OCI-LY1 (cell line): ENCODE results near the gene ALDH5A1.

ENCODE experiments used
- H2AFZ ChIP-seq: fragments of 200-600 bp; sonication (generic), shearing (Covaris generic); 2 replicates; pipeline ENCODE4 v1.6.0; 2014; ENCODE audit warnings: antibody characterized with exemption, mild to moderate bottlenecking, low read length
- H3F3A ChIP-seq: fragments of 200-600 bp; sonication (generic), shearing (Covaris generic); 2 replicates; pipeline ENCODE4 v1.6.0; 2014; ENCODE audit warnings: mild to moderate bottlenecking, antibody characterized with exemption, low read length, moderate library complexity; ENCODE audit not compliant: insufficient read depth
- H3K27ac ChIP-seq: fragments of 200-600 bp; sonication (generic); 2 replicates; pipeline ENCODE4 v1.5.1; 2014; ENCODE audit warnings: low read length, mixed run types, mild to moderate bottlenecking, low read depth; ENCODE audit not compliant: poor library complexity, severe bottlenecking
- H3K27me3 ChIP-seq: fragments of 200-600 bp; sonication (generic); 2 replicates; pipeline ENCODE4 v1.6.0; 2014; ENCODE audit warnings: antibody characterized with exemption, mild to moderate bottlenecking, low read length, moderate library complexity; ENCODE audit not compliant: insufficient read depth
- H3K36me3 ChIP-seq: fragments of 200-600 bp; sonication (generic); 2 replicates; pipeline ENCODE4 v1.6.1; 2014; ENCODE audit warnings: mild to moderate bottlenecking, antibody characterized with exemption, low read length, moderate library complexity, mixed read lengths; ENCODE audit not compliant: insufficient read depth
- H3K4me1 ChIP-seq: fragments of 200-600 bp; sonication (generic); 2 replicates; pipeline ENCODE4 v1.5.1; 2014; ENCODE audit warnings: mild to moderate bottlenecking, low read length, moderate library complexity; ENCODE audit not compliant: insufficient read depth, severe bottlenecking
- H3K4me2 ChIP-seq: fragments of 200-600 bp; sonication (generic), shearing (Covaris generic); 2 replicates; pipeline ENCODE4 v1.6.1; 2014; ENCODE audit warnings: low read length
- H3K4me3 ChIP-seq: fragments of 200-600 bp; sonication (generic); 2 replicates; pipeline ENCODE4 v1.5.1; 2014; ENCODE audit warnings: low read length, low read depth, mild to moderate bottlenecking, mixed read lengths; ENCODE audit not compliant: poor library complexity, severe bottlenecking
- H3K79me2 ChIP-seq: fragments of 200-600 bp; shearing (Covaris generic); 2 replicates; pipeline ENCODE4 v1.6.1; 2016; ENCODE audit warnings: mixed run types, low read length, mixed read lengths; ENCODE audit not compliant: insufficient read depth
- H3K9ac ChIP-seq: fragments of 200-600 bp; sonication (generic), shearing (Covaris generic); 2 replicates; pipeline ENCODE4 v1.6.1; 2014; ENCODE audit warnings: mild to moderate bottlenecking, low read length, mixed read lengths
- H3K9me2 ChIP-seq: fragments of 200-600 bp; sonication (generic), shearing (Covaris generic); 2 replicates; pipeline ENCODE4 v1.6.1; 2014; ENCODE audit warnings: low read depth, mild to moderate bottlenecking, low read length, mixed read lengths
- H3K9me3 ChIP-seq: fragments of 200-600 bp; shearing (Covaris generic); 2 replicates; pipeline ENCODE4 v1.6.1; 2014; ENCODE audit warnings: low read length, mixed read lengths
- H4K20me1 ChIP-seq: fragments of 200-600 bp; sonication (generic), shearing (Covaris generic); 2 replicates; pipeline ENCODE4 v1.6.0; 2016; ENCODE audit warnings: mild to moderate bottlenecking, low read length; ENCODE audit not compliant: insufficient read depth
- CTCF ChIP-seq: fragments of 200-600 bp; sonication (generic), shearing (Covaris generic); IDR thresholded peaks from 2 replicates; pipeline ENCODE4 v1.5.1; 2017; ENCODE audit warnings: mild to moderate bottlenecking, antibody characterized with exemption, low read length, moderate library complexity, mixed read lengths
- EZH2 ChIP-seq: fragments of 200-600 bp; sonication (generic), shearing (Covaris generic); IDR thresholded peaks from 2 replicates; pipeline ENCODE4 v1.8.0; 2017; ENCODE audit warnings: borderline replicate concordance, mixed run types, mild to moderate bottlenecking, antibody characterized with exemption, low read length, moderate library complexity, mixed read lengths

Gene ALDH5A1

GRCh38 chr6:24529985-24530384 lies 35.2 kb downstream of the ALDH5A1 start:
- no peak overlapping the region for H3K4me3 ChIP-seq
- H4K20me1 ChIP-seq: no peaks in the 10 kb centered on the region
- no peak overlapping the region for H2AFZ ChIP-seq
- no peak overlapping the region for H3K9ac ChIP-seq
- peaks cover 84% of the 10 kb centered on the region for H3K36me3 ChIP-seq
- TF ChIP-seq CTCF (no peak), EZH2 (no peak)
- no peaks in the 10 kb centered on the region for H3K9me3 ChIP-seq
- H3K9me2 ChIP-seq: no peaks in the 10 kb centered on the region
- H3K4me1 ChIP-seq: peaks cover 16% of the 10 kb centered on the region
- H3K27ac ChIP-seq: no peak overlapping the region
- no peaks in the 10 kb centered on the region for H3K27me3 ChIP-seq
- no peak overlapping the region for H3K4me2 ChIP-seq
- no peaks in the 10 kb centered on the region for H3F3A ChIP-seq
- peaks cover 11% of the 10 kb centered on the region for H3K79me2 ChIP-seq

- H4K20me1 ChIP-seq: no peaks in the 10 kb centered on the region
- no peaks in the 10 kb centered on the region for H3F3A ChIP-seq
- H3K27me3 ChIP-seq: no peaks in the 10 kb centered on the region
- no peaks in the 10 kb centered on the region for H3K9me2 ChIP-seq
- H3K9me3 ChIP-seq: no peaks in the 10 kb centered on the region
- H3K4me2 ChIP-seq: no peak overlapping the region
- H3K4me3 ChIP-seq: no peak overlapping the region
- H3K9ac ChIP-seq: no peak overlapping the region
- TF ChIP-seq CTCF (no peak), EZH2 (no peak)
- peaks cover 94% of the 10 kb centered on the region for H3K36me3 ChIP-seq
- no peaks in the 10 kb centered on the region for H3K79me2 ChIP-seq
- H2AFZ ChIP-seq: no peak overlapping the region
- H3K4me1 ChIP-seq: no peaks in the 10 kb centered on the region
- no peak overlapping the region for H3K27ac ChIP-seq
Observed at GRCh38 chr6:24534329-24534728, 39.6 kb downstream of the ALDH5A1 start.

- no peak overlapping the region for H2AFZ ChIP-seq
- H3K27me3 ChIP-seq: no peaks in the 10 kb centered on the region
- H3K79me2 ChIP-seq: no peaks in the 10 kb centered on the region
- H3K4me3 ChIP-seq: no peak overlapping the region
- H3K9me2 ChIP-seq: no peaks in the 10 kb centered on the region
- H3K27ac ChIP-seq: no peak overlapping the region
- no peaks in the 10 kb centered on the region for H3F3A ChIP-seq
- peaks cover 95% of the 10 kb centered on the region for H3K36me3 ChIP-seq
- H3K4me2 ChIP-seq: no peak overlapping the region
- no peak overlapping the region for H3K9ac ChIP-seq
- H3K4me1 ChIP-seq: no peaks in the 10 kb centered on the region
- no peak for TF ChIP-seq EZH2
- no peak for TF ChIP-seq CTCF
- H3K9me3 ChIP-seq: no peaks in the 10 kb centered on the region
- no peaks in the 10 kb centered on the region for H4K20me1 ChIP-seq
Observed at GRCh38 chr6:24535210-24535609, 40.4 kb downstream of the ALDH5A1 start.
